Ramos (cell line): ENCODE measurements around the gene SERPING1.
"Not testable (repeated sequence)": the region's sequence is repeated elsewhere in the genome, so short reads cannot be mapped to it uniquely, and the experiment has no call there.

Source experiments
- in situ Hi-C: fragments of 300-500 bp; cut with MboI; formaldehyde crosslinking; loops from one replicate; pipeline ENCODE4 v1.14.3; 2022; ENCODE audit warnings: low sequenced_read_pairs; ENCODE audit not compliant: unreplicated experiment

The SERPING1 gene

DNA sequence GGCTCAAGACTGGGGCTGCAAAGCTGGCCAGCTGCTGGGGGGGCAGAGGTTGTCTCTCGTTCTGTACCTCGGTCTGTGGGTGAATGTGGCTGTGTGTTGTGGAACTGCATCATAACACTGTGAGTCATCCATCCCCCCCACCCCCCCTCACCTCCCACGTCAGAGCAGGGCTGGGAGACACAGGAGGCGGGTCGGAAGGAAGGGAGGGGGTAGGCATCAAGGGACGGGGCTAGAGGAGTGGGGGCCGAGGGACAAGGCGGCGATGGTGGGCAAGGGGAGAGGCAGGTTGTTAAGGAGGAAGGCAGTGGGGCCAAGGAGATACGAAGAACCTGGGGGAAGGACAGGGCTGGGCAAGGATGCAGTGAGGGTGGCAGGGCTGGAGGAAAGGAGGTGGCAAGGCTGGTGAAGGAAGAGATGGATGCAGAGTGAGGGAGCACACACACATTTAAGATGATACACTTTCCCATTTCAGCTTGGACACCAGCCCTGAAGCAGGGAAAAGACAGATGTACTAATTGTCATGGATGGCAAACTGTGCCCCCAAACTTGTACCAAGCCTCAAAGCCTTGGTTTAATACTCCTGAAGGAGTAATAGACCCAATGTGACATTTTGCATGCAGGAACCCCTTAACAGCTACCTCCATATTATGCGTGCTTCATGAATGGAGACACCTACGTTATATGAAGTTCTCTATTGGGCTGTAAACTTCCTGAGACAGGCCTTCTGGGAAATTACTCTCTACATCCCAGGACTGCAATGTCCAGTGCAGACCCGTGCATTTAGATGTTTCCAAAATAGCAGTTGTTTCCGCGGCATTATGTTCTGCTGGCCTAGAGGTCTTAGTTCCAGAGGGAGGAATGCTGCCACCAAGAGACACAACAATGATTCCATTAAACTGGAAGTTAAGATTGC, 52.6 kb downstream of the SERPING1 start, which contains the start of gene YPEL4:
YPEL4 (minus strand) TSS at position 87 of the 913 bp plus-strand sequence. CDS start 2,805 bp downstream, outside the sequence.
- in situ Hi-C loops, result no loop called here

DNA sequence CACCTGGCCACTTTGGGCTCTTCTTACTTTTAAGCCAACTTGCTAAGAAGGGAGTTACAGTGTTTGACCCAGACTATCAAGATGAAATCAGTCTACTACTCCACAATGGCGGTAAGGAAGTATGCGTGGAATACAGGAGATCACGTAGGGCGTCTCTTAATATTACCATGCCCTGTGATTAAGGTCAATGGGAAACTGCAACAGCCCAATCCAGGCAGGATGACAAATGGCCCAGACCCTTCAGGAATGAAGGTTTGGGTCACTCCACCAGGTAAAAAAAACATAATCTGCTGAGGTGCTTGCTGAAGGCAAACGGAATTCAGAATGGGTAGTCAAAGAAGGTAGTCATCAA, 53.2 kb downstream of the SERPING1 start:
- in situ Hi-C loops, result no loop called here

DNA sequence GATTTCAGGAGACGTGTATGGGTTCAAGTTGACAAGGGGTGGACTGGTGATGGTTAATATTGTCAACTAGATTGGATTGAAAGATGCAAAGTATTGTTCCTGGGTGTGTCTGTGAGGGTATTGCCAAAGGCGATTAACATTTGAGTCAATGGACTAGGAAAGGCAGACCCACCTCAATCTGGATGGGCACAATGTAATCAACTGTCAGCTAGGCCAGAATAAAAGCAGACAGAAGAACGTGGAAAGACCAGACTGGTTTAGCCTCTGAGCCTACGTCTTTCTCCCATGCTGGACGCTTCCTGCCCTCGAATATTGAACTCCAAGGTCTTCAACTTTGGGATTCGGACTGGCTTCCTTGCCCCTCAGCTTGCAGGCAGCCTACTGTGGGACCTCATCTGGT, 53.9 kb downstream of the SERPING1 start:
- in situ Hi-C loops, result no loop called here

DNA sequence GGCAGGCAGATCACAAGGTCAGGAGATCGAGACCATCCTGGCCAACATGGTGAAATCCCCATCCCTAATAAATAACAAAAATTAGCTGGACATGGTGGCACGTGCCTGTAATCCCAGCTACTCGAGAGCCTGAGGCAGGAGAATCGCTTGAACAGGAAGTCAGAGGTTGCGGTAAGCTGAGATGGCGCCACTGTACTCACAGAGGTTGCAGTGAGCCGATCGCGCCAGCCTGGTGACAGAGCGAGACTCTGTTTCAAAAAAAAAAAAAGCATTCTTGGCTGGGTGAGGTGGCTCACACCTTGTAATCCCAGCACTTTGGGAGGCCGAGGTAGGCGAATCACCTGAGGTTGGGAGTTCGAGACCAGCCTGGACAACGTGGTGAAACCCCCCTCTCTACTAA, 54.7 kb downstream of the SERPING1 start:
- in situ Hi-C loops, result not testable (repeated sequence)

GRCh38 chr11:57652662-57653061, 55.2 kb downstream of the SERPING1 start:
- in situ Hi-C loops, result no loop called here

DNA sequence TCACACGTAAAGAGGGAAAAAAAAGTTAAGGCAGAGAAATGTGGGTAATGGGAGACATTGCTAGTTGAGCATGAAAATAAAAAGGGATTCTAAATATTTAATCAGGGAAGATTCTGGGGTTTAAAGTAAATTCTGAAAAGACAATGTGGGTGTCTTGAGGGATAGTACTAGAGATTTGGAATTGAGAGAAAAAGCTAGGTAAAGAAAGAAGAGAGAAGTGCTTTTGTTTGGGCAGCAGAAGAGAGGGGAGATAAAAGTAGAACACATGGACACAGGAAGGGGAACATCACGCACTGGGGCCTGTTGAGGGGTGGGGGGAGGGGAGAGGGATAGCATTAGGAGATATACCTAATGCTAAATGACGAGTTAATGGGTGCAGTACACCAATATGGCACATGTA, 55.7 kb downstream of the SERPING1 start:
- in situ Hi-C loops, result no loop called here

- in situ Hi-C loops, result no loop called here
Observed at GRCh38 chr11:57656885-57657193, 59.4 kb downstream of the SERPING1 start.

GRCh38 chr11:57657194-57658022, 59.9 kb downstream of the SERPING1 start, which contains the start of gene CLP1:
Gene CLP1 (plus strand): TSS chr11:57657762. CDS start chr11:57659477, 1,715 bp downstream.
- in situ Hi-C loops, result no loop called here

GRCh38 chr11:57658023-57658361, 60.5 kb downstream of the SERPING1 start:
- in situ Hi-C loops, result no loop called here

DNA sequence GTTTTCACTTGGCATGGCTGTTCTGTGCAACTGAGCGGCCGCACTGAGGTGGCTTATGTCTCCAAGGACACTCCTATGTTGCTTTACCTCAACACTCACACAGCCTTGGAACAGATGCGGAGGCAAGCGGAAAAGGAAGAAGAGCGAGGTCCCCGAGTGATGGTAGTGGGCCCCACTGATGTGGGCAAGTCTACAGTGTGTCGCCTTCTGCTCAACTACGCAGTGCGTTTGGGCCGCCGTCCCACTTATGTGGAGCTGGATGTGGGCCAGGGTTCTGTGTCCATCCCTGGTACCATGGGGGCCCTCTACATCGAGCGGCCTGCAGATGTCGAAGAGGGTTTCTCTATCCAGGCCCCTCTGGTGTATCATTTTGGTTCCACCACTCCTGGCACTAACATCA, 62.2 kb downstream of the SERPING1 start:
- in situ Hi-C loops, result no loop called here

GRCh38 chr11:57662893-57663292, 65.4 kb downstream of the SERPING1 start:
- in situ Hi-C loops, result no loop called here

- in situ Hi-C loops, result no loop called here
Observed at GRCh38 chr11:57663975-57664374, 66.5 kb downstream of the SERPING1 start.
